SU-DHL-6 (cell line): Measurements from ENCODE around the gene SNX6.

Source experiments
- H2AFZ ChIP-seq: fragments of 200-600 bp; sonication (generic); 2 replicates; pipeline ENCODE4 v1.6.1; 2014; ENCODE audit warnings: low read depth, mild to moderate bottlenecking, moderate library complexity, mixed read lengths, antibody characterized with exemption, low read length; ENCODE audit not compliant: severe bottlenecking
- H3F3A ChIP-seq: fragments of 200-600 bp; shearing (Covaris generic); 2 replicates; pipeline ENCODE4 v1.6.0; 2016; ENCODE audit warnings: antibody characterized with exemption, mild to moderate bottlenecking; ENCODE audit not compliant: insufficient read depth
- H3K27ac ChIP-seq: fragments of 200-600 bp; sonication (generic); 2 replicates; pipeline ENCODE4 v1.5.1; 2016; ENCODE audit warnings: low read depth, mild to moderate bottlenecking, low read length, moderate library complexity, mixed read lengths
- H3K27me3 ChIP-seq: fragments of 200-600 bp; sonication (generic), shearing (Covaris generic); 2 replicates; pipeline ENCODE4 v1.6.0; 2014; ENCODE audit warnings: mild to moderate bottlenecking, low read length
- H3K36me3 ChIP-seq: fragments of 200-600 bp; sonication (generic); 2 replicates; pipeline ENCODE4 v1.6.1; 2014; ENCODE audit warnings: mild to moderate bottlenecking, low read length, mixed read lengths
- H3K4me2 ChIP-seq: fragments of 300-600, 200-600 bp; shearing (Covaris generic), sonication (generic); 2 replicates; pipeline ENCODE4 v1.6.0; 2014; ENCODE audit warnings: low read length, low read depth, mild to moderate bottlenecking; ENCODE audit not compliant: poor library complexity, severe bottlenecking
- H3K4me3 ChIP-seq: fragments of 200-600 bp; sonication (generic); 2 replicates; pipeline ENCODE4 v1.5.1; 2014; ENCODE audit warnings: antibody characterized with exemption, low read length, mild to moderate bottlenecking, mixed read lengths; ENCODE audit not compliant: insufficient read depth, poor library complexity, severe bottlenecking
- H3K79me2 ChIP-seq: fragments of 200-600 bp; sonication (generic); 2 replicates; pipeline ENCODE4 v1.6.1; 2014; ENCODE audit warnings: mild to moderate bottlenecking, low read length, moderate library complexity; ENCODE audit not compliant: insufficient read depth
- H3K9ac ChIP-seq: fragments of 200-600 bp; sonication (generic); 2 replicates; pipeline ENCODE4 v1.7.0; 2014; ENCODE audit warnings: mild to moderate bottlenecking, low read length
- H3K9me2 ChIP-seq: fragments of 200-600 bp; sonication (generic); replicated peaks from 2 replicates; pipeline ENCODE4 v1.6.1; 2014; ENCODE audit warnings: low read length; ENCODE audit not compliant: insufficient read depth
- H3K9me3 ChIP-seq: fragments of 200-600 bp; sonication (generic); 2 replicates; pipeline ENCODE4 v1.6.1; 2014; ENCODE audit warnings: low read length, mixed read lengths; ENCODE audit not compliant: insufficient read depth
- H4K20me1 ChIP-seq: fragments of 200-600 bp; sonication (generic); 2 replicates; pipeline ENCODE4 v1.6.1; 2014; ENCODE audit warnings: low read depth, mild to moderate bottlenecking, antibody characterized with exemption, low read length, moderate library complexity, mixed read lengths
- EZH2phosphoT487 ChIP-seq: fragments of 200-600 bp; sonication (generic), shearing (Covaris generic); conservative IDR thresholded peaks from 2 replicates; pipeline ENCODE4 v1.6.1; 2018; ENCODE audit warnings: mild to moderate bottlenecking, antibody characterized with exemption, low read length, moderate library complexity, mixed read lengths
- TF ChIP-seq, protein P1 (sequence below): fragments of 200-600 bp; sonication (generic); IDR thresholded peaks from one replicate; pipeline ENCODE4 v1.5.1; 2017; ENCODE audit warnings: antibody characterized with exemption, mild to moderate bottlenecking, low read length, moderate library complexity; ENCODE audit not compliant: insufficient read depth, poor library complexity, severe bottlenecking

Gene SNX6

DNA sequence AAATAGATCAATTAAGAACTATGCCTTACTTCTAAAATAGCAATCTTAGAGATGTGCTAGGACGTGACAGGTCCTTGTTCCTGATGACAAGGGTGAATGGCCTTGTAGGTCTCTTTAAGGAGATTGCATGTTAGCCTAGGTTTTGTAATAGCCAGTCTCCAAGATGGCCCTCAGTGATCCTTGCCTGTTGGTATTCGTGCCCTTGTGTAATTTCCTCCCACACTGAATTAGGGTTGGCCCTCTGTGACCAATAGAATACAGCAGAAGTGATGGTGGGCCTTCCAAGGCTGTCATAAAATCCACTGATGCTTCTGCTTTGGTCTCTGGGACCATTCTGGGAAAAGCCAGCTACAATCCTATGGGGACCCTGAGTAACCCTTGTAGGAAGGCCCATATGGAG is 38.2 kb upstream of the SNX6 start:
- H2AFZ ChIP-seq = no peak overlapping the region
- H3K9me3 ChIP-seq = no peaks in the 10 kb centered on the region
- TF ChIP-seq, protein P1, sequence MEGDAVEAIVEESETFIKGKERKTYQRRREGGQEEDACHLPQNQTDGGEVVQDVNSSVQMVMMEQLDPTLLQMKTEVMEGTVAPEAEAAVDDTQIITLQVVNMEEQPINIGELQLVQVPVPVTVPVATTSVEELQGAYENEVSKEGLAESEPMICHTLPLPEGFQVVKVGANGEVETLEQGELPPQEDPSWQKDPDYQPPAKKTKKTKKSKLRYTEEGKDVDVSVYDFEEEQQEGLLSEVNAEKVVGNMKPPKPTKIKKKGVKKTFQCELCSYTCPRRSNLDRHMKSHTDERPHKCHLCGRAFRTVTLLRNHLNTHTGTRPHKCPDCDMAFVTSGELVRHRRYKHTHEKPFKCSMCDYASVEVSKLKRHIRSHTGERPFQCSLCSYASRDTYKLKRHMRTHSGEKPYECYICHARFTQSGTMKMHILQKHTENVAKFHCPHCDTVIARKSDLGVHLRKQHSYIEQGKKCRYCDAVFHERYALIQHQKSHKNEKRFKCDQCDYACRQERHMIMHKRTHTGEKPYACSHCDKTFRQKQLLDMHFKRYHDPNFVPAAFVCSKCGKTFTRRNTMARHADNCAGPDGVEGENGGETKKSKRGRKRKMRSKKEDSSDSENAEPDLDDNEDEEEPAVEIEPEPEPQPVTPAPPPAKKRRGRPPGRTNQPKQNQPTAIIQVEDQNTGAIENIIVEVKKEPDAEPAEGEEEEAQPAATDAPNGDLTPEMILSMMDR = no peak
- TF ChIP-seq EZH2phosphoT487 = no peak
- no peaks in the 10 kb centered on the region for H3F3A ChIP-seq
- H3K27me3 ChIP-seq = no peaks in the 10 kb centered on the region
- H3K4me3 ChIP-seq = no peak overlapping the region
- no peaks in the 10 kb centered on the region for H4K20me1 ChIP-seq
- no peak overlapping the region for H3K27ac ChIP-seq
- H3K4me2 ChIP-seq = no peak overlapping the region
- no peak overlapping the region for H3K9ac ChIP-seq
- no peaks in the 10 kb centered on the region for H3K36me3 ChIP-seq
- no peaks in the 10 kb centered on the region for H3K9me2 ChIP-seq
- H3K79me2 ChIP-seq = no peaks in the 10 kb centered on the region

DNA sequence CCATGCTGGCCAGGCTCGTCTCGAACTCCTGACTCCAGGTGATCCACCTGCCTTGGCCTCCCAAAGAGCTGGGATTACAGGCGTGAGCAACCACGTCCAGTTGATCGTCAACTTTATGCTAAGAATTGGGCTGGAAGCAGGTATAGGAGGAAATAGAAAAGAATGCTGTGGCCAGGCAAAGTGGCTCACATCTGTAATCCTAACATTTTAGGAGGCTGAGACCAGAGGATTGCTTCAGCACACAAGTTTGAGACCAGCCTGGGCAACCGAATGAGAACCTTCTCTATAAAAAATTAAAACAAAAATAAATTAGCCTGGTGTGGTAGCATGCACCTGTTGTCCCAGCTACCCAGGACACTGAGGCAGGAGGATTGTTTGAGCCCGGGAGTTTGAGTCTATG is 37.1 kb upstream of the SNX6 start:
- Histone ChIP-seq H3K9ac (no peak overlapping the region), H3K9me3 (no peaks in the 10 kb centered on the region), H3K27me3 (no peaks in the 10 kb centered on the region), H3F3A (no peaks in the 10 kb centered on the region), H3K4me2 (no peak overlapping the region), H3K27ac (no peak overlapping the region), H3K9me2 (no peaks in the 10 kb centered on the region), H3K79me2 (no peaks in the 10 kb centered on the region), H2AFZ (no peak overlapping the region), H3K36me3 (no peaks in the 10 kb centered on the region), H3K4me3 (no peak overlapping the region), H4K20me1 (no peaks in the 10 kb centered on the region)
- TF ChIP-seq, protein P1 = no peak
- no peak for TF ChIP-seq EZH2phosphoT487

DNA sequence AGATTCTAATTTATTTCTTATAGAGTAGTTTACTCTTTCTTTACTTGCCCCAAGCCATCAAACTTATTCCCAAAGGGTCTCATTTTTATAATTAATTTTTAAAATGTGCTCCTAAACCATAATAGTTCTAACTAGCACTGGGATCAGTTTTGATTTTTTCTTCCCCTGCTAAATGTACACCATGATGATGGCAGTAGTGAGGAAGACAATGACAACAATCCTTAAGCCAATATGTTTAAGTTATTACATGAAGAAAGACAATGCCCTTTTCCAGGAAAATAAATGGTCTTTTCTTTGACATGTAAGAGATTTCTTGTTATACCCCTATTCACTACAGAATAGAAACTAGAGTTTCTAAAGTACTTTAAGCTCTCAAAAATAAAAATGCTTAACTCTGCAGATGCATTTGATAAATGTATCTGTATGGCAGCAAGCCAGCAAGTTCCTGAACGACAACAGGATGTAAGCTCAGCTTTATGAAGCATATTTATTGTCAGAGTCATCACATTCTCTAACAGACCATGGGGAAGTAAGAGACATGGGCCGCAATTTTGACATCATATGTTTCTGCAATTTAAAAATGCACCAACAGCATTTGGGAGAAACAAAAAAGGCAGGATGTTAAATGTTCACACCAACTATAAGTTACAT is 36.0 kb upstream of the SNX6 start:
- no peaks in the 10 kb centered on the region for H3F3A ChIP-seq
- H4K20me1 ChIP-seq = no peaks in the 10 kb centered on the region
- no peaks in the 10 kb centered on the region for H3K27me3 ChIP-seq
- no peak overlapping the region for H2AFZ ChIP-seq
- H3K9me3 ChIP-seq = no peaks in the 10 kb centered on the region
- TF ChIP-seq, protein P1 = no peak
- TF ChIP-seq EZH2phosphoT487 = no peak
- H3K27ac ChIP-seq = no peak overlapping the region
- H3K4me3 ChIP-seq = no peak overlapping the region
- H3K4me2 ChIP-seq = no peak overlapping the region
- H3K9ac ChIP-seq = no peak overlapping the region
- H3K9me2 ChIP-seq = no peaks in the 10 kb centered on the region
- H3K79me2 ChIP-seq = no peaks in the 10 kb centered on the region
- H3K36me3 ChIP-seq = no peaks in the 10 kb centered on the region
